Nephron progenitor cell (in vitro differentiated cells): Measurements from ENCODE around the gene AGBL4.

Source experiments
- DNase-seq: peaks from one replicate; pipeline ENCODE4 v3.0.0; 2021
- H3K27ac Mint-ChIP-seq: 2 replicates; pipeline ENCODE4 v1.8.0; 2021; ENCODE audit warnings: mild to moderate bottlenecking, moderate library complexity, mixed read lengths
- H3K27me3 Mint-ChIP-seq: 2 replicates; pipeline ENCODE4 v1.8.0; 2021; ENCODE audit warnings: mild to moderate bottlenecking, low read depth, mixed read lengths; ENCODE audit not compliant: poor library complexity
- H3K36me3 Mint-ChIP-seq: 2 replicates; pipeline ENCODE4 v1.8.0; 2021; ENCODE audit warnings: low read depth, mixed read lengths
- H3K4me1 Mint-ChIP-seq: 2 replicates; pipeline ENCODE4 v1.8.0; 2021; ENCODE audit warnings: mixed read lengths
- H3K4me3 Mint-ChIP-seq: 2 replicates; pipeline ENCODE4 v1.8.0; 2021; ENCODE audit warnings: mild to moderate bottlenecking, moderate library complexity, mixed read lengths
- H3K9me3 Mint-ChIP-seq: 2 replicates; pipeline ENCODE4 v1.8.0; 2021; ENCODE audit warnings: mild to moderate bottlenecking, moderate library complexity, mixed read lengths
- CTCF ChIP-seq: fragments of 200-600 bp; sonication (generic); IDR thresholded peaks from 2 replicates; pipeline ENCODE4 v1.5.0; 2021; ENCODE audit warnings: antibody characterized with exemption

The AGBL4 gene

GRCh38 chr1:48937732-48938131 lies 1086.0 kb downstream of the AGBL4 start:
- DNase-seq, result no peak
- no peaks in the 10 kb centered on the region for H3K36me3 Mint-ChIP-seq
- H3K27me3 Mint-ChIP-seq, result peaks cover 5% of the 10 kb centered on the region
- no peak overlapping the region for H3K4me3 Mint-ChIP-seq
- H3K9me3 Mint-ChIP-seq, result peaks cover 55% of the 10 kb centered on the region
- no peaks in the 10 kb centered on the region for H3K4me1 Mint-ChIP-seq
- no peak for TF ChIP-seq CTCF
- no peak overlapping the region for H3K27ac Mint-ChIP-seq

GRCh38 chr1:48936436-48936835 lies 1087.3 kb downstream of the AGBL4 start:
- TF ChIP-seq CTCF, result no peak
- H3K36me3 Mint-ChIP-seq, result no peaks in the 10 kb centered on the region
- H3K4me1 Mint-ChIP-seq, result no peaks in the 10 kb centered on the region
- H3K27me3 Mint-ChIP-seq, result peaks cover 5% of the 10 kb centered on the region
- H3K4me3 Mint-ChIP-seq, result no peak overlapping the region
- peaks cover 63% of the 10 kb centered on the region for H3K9me3 Mint-ChIP-seq
- H3K27ac Mint-ChIP-seq, result no peak overlapping the region
- DNase-seq, result no peak

GRCh38 chr1:48932366-48932765 lies 1091.4 kb downstream of the AGBL4 start:
- H3K9me3 Mint-ChIP-seq, result peaks cover 72% of the 10 kb centered on the region
- no peak overlapping the region for H3K27ac Mint-ChIP-seq
- DNase-seq, result no peak
- no peak for TF ChIP-seq CTCF
- H3K27me3 Mint-ChIP-seq, result peaks cover 5% of the 10 kb centered on the region
- H3K4me3 Mint-ChIP-seq, result no peak overlapping the region
- no peaks in the 10 kb centered on the region for H3K36me3 Mint-ChIP-seq
- no peaks in the 10 kb centered on the region for H3K4me1 Mint-ChIP-seq

GRCh38 chr1:48931506-48932192 lies 1092.1 kb downstream of the AGBL4 start:
- DNase-seq, result no peak
- H3K36me3 Mint-ChIP-seq, result no peaks in the 10 kb centered on the region

GRCh38 chr1:48930011-48930410 lies 1093.7 kb downstream of the AGBL4 start:
- no peak overlapping the region for H3K4me3 Mint-ChIP-seq
- H3K27ac Mint-ChIP-seq, result no peak overlapping the region
- H3K4me1 Mint-ChIP-seq, result no peaks in the 10 kb centered on the region
- no peak for DNase-seq
- no peak for TF ChIP-seq CTCF
- peaks cover 63% of the 10 kb centered on the region for H3K9me3 Mint-ChIP-seq
- H3K36me3 Mint-ChIP-seq, result no peaks in the 10 kb centered on the region
- H3K27me3 Mint-ChIP-seq, result no peaks in the 10 kb centered on the region

More at GRCh38 chr1:48931506-48932192, 1092.1 kb downstream of the AGBL4 start:
- H3K9me3 Mint-ChIP-seq, result peaks cover 72% of the 10 kb centered on the region
- H3K4me1 Mint-ChIP-seq, result no peaks in the 10 kb centered on the region
- TF ChIP-seq CTCF, result no peak
- peaks cover 2% of the 10 kb centered on the region for H3K27me3 Mint-ChIP-seq
- H3K4me3 Mint-ChIP-seq, result no peak overlapping the region
- no peak overlapping the region for H3K27ac Mint-ChIP-seq

- TF ChIP-seq CTCF, result no peak
- Mint-ChIP-seq H3K36me3 (no peaks in the 10 kb centered on the region), H3K9me3 (peaks cover 21% of the 10 kb centered on the region), H3K27me3 (no peaks in the 10 kb centered on the region), H3K4me1 (no peaks in the 10 kb centered on the region), H3K4me3 (no peak overlapping the region), H3K27ac (no peak overlapping the region)
- DNase-seq, result no peak
Measured at GRCh38 chr1:48924099-48924498, 1099.7 kb downstream of the AGBL4 start.
